ENCODE results near the gene MYG1.

MYG1 gene

GRCh38 chr12:53347905-53348304 lies 48.4 kb downstream of the MYG1 start:
- no peak for TF ChIP-seq CTCF (IDR thresholded peaks at IDR 0.05; ENCODE audit: control insufficient read depth, insufficient read depth, low read depth, low read length, missing control alignments)
- H3K4me3 ChIP-seq (ENCODE audit: control insufficient read depth, low read depth, low read length): no peak overlapping the region
- no peak for DNase-seq (ENCODE audit: low read depth)

- peak; percentile 48 for DNase-seq (ENCODE audit: low read depth)
- H3K4me3 ChIP-seq (ENCODE audit: control insufficient read depth, low read depth, low read length): no peak overlapping the region
- peak; percentile 90 for TF ChIP-seq CTCF (IDR thresholded peaks at IDR 0.05; ENCODE audit: control insufficient read depth, insufficient read depth, low read depth, low read length, missing control alignments)
Observed at GRCh38 chr12:53352331-53353256, 53.1 kb downstream of the MYG1 start.

- TF ChIP-seq CTCF (IDR thresholded peaks at IDR 0.05; ENCODE audit: control insufficient read depth, insufficient read depth, low read depth, low read length, missing control alignments): no peak
- no peak for DNase-seq (ENCODE audit: low read depth)
- H3K4me3 ChIP-seq (ENCODE audit: control insufficient read depth, low read depth, low read length): no peak overlapping the region
Observed at GRCh38 chr12:53353257-53353655, 53.8 kb downstream of the MYG1 start.

- TF ChIP-seq CTCF (IDR thresholded peaks at IDR 0.05; ENCODE audit: control insufficient read depth, insufficient read depth, low read depth, low read length, missing control alignments): no peak
- no peak for DNase-seq (ENCODE audit: low read depth)
- no peak overlapping the region for H3K4me3 ChIP-seq (ENCODE audit: control insufficient read depth, low read depth, low read length)
Observed at GRCh38 chr12:53355121-53355520, 55.6 kb downstream of the MYG1 start.

Measured in AG09309 (cell line).